ENCODE data around the gene PDZD8.

Gene PDZD8

DNA sequence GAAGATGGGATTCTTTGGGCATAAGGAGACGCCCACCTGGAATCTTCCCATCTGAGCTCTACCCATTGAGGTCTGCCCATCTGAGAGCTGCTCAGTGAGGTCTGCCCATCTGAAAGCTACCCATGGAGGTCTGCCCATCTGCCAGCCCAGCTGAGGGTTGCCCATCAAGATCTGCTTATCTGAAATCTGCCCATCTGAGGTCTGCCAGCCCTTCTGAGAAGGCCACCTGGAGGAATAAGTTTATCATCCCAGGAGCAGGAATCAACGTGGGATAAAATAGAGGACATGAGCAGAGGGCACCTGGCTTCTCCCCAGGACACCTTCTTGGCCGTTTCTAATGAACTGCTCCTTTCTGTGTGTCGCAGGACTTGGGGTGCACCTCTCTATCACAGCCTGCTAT lies 35.3 kb upstream of the PDZD8 start:
- H2AFZ ChIP-seq (ENCODE audit: low read length): no peak overlapping the region
- no peak overlapping the region for H2BK12ac ChIP-seq (ENCODE audit: low read length)
- no peaks in the 10 kb centered on the region for H3K4me1 ChIP-seq (ENCODE audit: control insufficient read depth in 2 of 2, insufficient read depth in 1 of 2, low read depth in 1 of 2, low read length in 2 of 2)
- no peaks in the 10 kb centered on the region for H3K79me1 ChIP-seq (ENCODE audit: low read depth, low read length)
- H3K27ac ChIP-seq (replicated peaks; ENCODE audit: low read length): no peak overlapping the region
- no peak overlapping the region for H3K14ac ChIP-seq (ENCODE audit: low read length)
- no peak overlapping the region for H4K91ac ChIP-seq (ENCODE audit: low read depth, low read length, poor library complexity)
- DNase-seq (ENCODE audit: low spot score): no peak
- no peak overlapping the region for H3K4me2 ChIP-seq (ENCODE audit: insufficient read depth, low read length, poor library complexity, severe bottlenecking)
- WGBS, 2 donors (ENCODE audit: extremely low coverage in 2 of 2, insufficient read length in 2 of 2, insufficient replicate concordance in 1 of 2): no CpG with 5 or more reads among the region's 4 CpGs
- no peak overlapping the region for H2AK5ac ChIP-seq (ENCODE audit: low read depth, low read length)
- no peak overlapping the region for H2BK15ac ChIP-seq (ENCODE audit: low read length)
- H3K9ac ChIP-seq (ENCODE audit: low read depth, low read length, poor library complexity): no peak overlapping the region
- no peak overlapping the region for H3K4ac ChIP-seq (ENCODE audit: low read length)
- H4K8ac ChIP-seq (ENCODE audit: low read depth, low read length): no peak overlapping the region
- H3K4me3 ChIP-seq (ENCODE audit: low read length in 2 of 2): no peak overlapping the region
- no peaks in the 10 kb centered on the region for H3K9me3 ChIP-seq (replicated peaks in 1 of 2; ENCODE audit: control insufficient read depth in 2 of 2, insufficient read depth in 1 of 2, low read depth in 1 of 2, low read length in 2 of 2)
- H3K18ac ChIP-seq (ENCODE audit: low read length): no peak overlapping the region
- H2BK5ac ChIP-seq (ENCODE audit: low read length): no peak overlapping the region
- no peak overlapping the region for H3K23ac ChIP-seq (ENCODE audit: low read depth, low read length, poor library complexity)
- H2BK120ac ChIP-seq (ENCODE audit: low read depth, low read length): no peak overlapping the region
- H3K27me3 ChIP-seq (ENCODE audit: control insufficient read depth in 3 of 3, insufficient read depth in 3 of 3, low read depth in 1 of 3, low read length in 3 of 3): peaks cover 0 to 9% (median 0%) of the 10 kb centered on the region in 3 experiments
- no peaks in the 10 kb centered on the region for H3K36me3 ChIP-seq (replicated peaks in 1 of 2; ENCODE audit: control insufficient read depth in 2 of 2, insufficient read depth in 2 of 2, low read length in 2 of 2)

DNA sequence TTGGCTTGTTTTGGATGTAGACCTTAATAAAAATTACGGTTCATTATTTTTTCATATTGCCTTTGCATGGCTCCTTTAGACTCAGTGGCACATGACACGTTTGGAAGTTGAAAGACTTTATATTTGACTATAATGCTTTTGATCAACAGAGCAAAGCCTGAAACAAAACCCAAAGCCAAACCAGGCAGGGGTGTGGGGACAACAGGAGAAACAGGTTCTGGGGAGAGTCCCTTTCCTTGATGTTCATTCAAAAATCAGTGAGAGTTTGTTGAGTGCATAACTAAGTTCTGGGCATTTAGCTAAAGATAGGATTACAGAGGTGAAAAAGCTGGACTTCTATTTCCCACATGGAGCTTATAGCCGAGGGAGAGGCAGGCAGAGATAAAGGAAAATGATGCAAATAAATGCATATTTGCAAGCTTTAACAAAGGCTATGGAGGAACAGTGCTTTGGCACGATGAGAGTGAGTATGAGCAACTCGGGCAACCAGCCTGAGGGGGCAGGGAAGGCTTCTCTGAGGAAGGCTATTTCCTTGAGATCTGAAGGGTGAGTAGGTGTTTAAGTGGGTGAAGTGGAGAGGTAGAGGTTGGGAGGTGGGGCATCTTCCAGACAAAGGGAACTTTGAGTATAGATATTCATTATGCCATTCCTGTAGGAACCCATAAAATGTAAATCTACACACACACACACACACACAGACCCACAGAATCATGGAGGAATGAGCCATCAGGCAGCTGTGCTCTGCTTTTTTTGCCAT lies 34.5 kb upstream of the PDZD8 start:
- no peak for DNase-seq (ENCODE audit: low spot score)
- Histone ChIP-seq H3K27me3 (ENCODE audit: control insufficient read depth in 3 of 3, insufficient read depth in 3 of 3, low read depth in 1 of 3, low read length in 3 of 3) (peaks cover 0 to 7% (median 0%) of the 10 kb centered on the region in 3 experiments), H3K4me1 (ENCODE audit: control insufficient read depth in 2 of 2, insufficient read depth in 1 of 2, low read depth in 1 of 2, low read length in 2 of 2) (no peaks in the 10 kb centered on the region)

DNA sequence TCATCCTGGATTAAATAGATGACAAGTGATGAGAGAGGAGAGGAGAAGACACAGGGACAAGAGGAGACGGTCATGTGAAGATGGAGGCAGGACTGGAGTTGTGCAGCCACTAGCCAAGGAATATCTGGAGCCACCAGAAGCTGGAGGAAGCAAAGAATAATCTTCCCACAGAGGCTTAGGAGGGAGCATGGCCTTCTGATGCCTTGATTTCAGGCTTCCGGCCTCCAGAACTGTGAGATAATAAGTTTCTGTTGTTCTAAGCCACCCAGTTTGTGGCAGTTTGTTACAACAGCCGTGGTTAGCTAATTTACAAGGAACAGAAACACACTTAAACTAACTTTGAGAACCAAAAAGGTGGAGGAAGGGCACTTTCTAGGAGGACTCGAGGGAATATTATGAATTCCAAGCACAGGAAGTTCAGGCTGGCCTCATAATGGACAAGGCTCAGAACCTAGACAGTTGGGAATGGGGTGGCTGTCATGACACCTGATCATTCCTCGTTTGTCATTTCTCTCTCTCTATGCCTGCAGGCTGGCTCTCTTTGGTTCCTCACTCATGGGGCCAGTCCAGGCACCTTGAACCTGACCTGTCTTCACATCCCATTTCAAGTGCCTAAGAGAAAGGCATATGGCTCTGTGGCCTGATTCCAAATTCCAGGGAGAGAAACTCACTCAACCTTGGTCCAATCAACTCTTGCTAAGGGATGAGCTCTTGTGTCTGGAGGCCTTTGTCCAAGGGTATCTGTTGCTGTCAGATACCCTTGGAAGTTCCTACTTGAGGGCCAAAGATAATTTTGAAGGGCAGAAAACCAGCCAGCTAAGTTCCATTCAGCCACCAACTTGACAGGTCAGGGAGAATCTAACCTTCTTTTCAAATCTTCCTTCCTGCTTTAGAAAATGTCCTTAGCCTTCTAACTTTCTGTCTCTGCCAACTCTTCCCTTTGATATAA lies 33.5 kb upstream of the PDZD8 start:
- H3K4me2 ChIP-seq (ENCODE audit: insufficient read depth, low read length, poor library complexity, severe bottlenecking): no peak overlapping the region
- H2BK120ac ChIP-seq (ENCODE audit: low read depth, low read length): no peak overlapping the region
- no CpG with 5 or more reads among the region's 5 CpGs for WGBS, 2 donors (ENCODE audit: extremely low coverage in 2 of 2, insufficient read length in 2 of 2, insufficient replicate concordance in 1 of 2)
- H3K9me3 ChIP-seq (replicated peaks in 1 of 2; ENCODE audit: control insufficient read depth in 2 of 2, insufficient read depth in 1 of 2, low read depth in 1 of 2, low read length in 2 of 2): no peaks in the 10 kb centered on the region
- no peak overlapping the region for H4K91ac ChIP-seq (ENCODE audit: low read depth, low read length, poor library complexity)
- H3K18ac ChIP-seq (ENCODE audit: low read length): no peak overlapping the region
- H4K8ac ChIP-seq (ENCODE audit: low read depth, low read length): no peak overlapping the region
- no peaks in the 10 kb centered on the region for H3K79me1 ChIP-seq (ENCODE audit: low read depth, low read length)
- H3K36me3 ChIP-seq (replicated peaks in 1 of 2; ENCODE audit: control insufficient read depth in 2 of 2, insufficient read depth in 2 of 2, low read length in 2 of 2): no peaks in the 10 kb centered on the region
- no peak overlapping the region for H3K27ac ChIP-seq (replicated peaks; ENCODE audit: low read length)
- DNase-seq (ENCODE audit: low spot score): no peak
- H3K4me3 ChIP-seq (ENCODE audit: low read length in 2 of 2): no peak overlapping the region
- H3K23ac ChIP-seq (ENCODE audit: low read depth, low read length, poor library complexity): no peak overlapping the region
- H3K9ac ChIP-seq (ENCODE audit: low read depth, low read length, poor library complexity): no peak overlapping the region
- no peak overlapping the region for H2BK15ac ChIP-seq (ENCODE audit: low read length)
- no peak overlapping the region for H3K4ac ChIP-seq (ENCODE audit: low read length)
- H2AFZ ChIP-seq (ENCODE audit: low read length): no peak overlapping the region
- no peak overlapping the region for H2BK12ac ChIP-seq (ENCODE audit: low read length)
- peaks cover 0 to 7% (median 0%) of the 10 kb centered on the region in 3 experiments for H3K27me3 ChIP-seq (ENCODE audit: control insufficient read depth in 3 of 3, insufficient read depth in 3 of 3, low read depth in 1 of 3, low read length in 3 of 3)
- no peak overlapping the region for H3K14ac ChIP-seq (ENCODE audit: low read length)
- H2AK5ac ChIP-seq (ENCODE audit: low read depth, low read length): no peak overlapping the region
- no peak overlapping the region for H2BK5ac ChIP-seq (ENCODE audit: low read length)
- no peaks in the 10 kb centered on the region for H3K4me1 ChIP-seq (ENCODE audit: control insufficient read depth in 2 of 2, insufficient read depth in 1 of 2, low read depth in 1 of 2, low read length in 2 of 2)

More for the DNA sequence above, 34.5 kb upstream of the PDZD8 start:
- H2BK12ac ChIP-seq (ENCODE audit: low read length): no peak overlapping the region
- no peak overlapping the region for H2AFZ ChIP-seq (ENCODE audit: low read length)
- H3K27ac ChIP-seq (replicated peaks; ENCODE audit: low read length): no peak overlapping the region
- H3K36me3 ChIP-seq (replicated peaks in 1 of 2; ENCODE audit: control insufficient read depth in 2 of 2, insufficient read depth in 2 of 2, low read length in 2 of 2): no peaks in the 10 kb centered on the region
- no peak overlapping the region for H3K4ac ChIP-seq (ENCODE audit: low read length)
- H2BK120ac ChIP-seq (ENCODE audit: low read depth, low read length): no peak overlapping the region
- H3K18ac ChIP-seq (ENCODE audit: low read length): no peak overlapping the region
- no peaks in the 10 kb centered on the region for H3K79me1 ChIP-seq (ENCODE audit: low read depth, low read length)
- no peak overlapping the region for H3K23ac ChIP-seq (ENCODE audit: low read depth, low read length, poor library complexity)
- H4K8ac ChIP-seq (ENCODE audit: low read depth, low read length): no peak overlapping the region
- no peak overlapping the region for H3K4me2 ChIP-seq (ENCODE audit: insufficient read depth, low read length, poor library complexity, severe bottlenecking)
- WGBS, 2 donors (ENCODE audit: extremely low coverage in 2 of 2, insufficient read length in 2 of 2, insufficient replicate concordance in 1 of 2): no CpG with 5 or more reads among the region's 5 CpGs
- no peaks in the 10 kb centered on the region for H3K9me3 ChIP-seq (replicated peaks in 1 of 2; ENCODE audit: control insufficient read depth in 2 of 2, insufficient read depth in 1 of 2, low read depth in 1 of 2, low read length in 2 of 2)
- H2AK5ac ChIP-seq (ENCODE audit: low read depth, low read length): no peak overlapping the region
- no peak overlapping the region for H4K91ac ChIP-seq (ENCODE audit: low read depth, low read length, poor library complexity)
- no peak overlapping the region for H2BK5ac ChIP-seq (ENCODE audit: low read length)
- no peak overlapping the region for H3K4me3 ChIP-seq (ENCODE audit: low read length in 2 of 2)
- no peak overlapping the region for H3K9ac ChIP-seq (ENCODE audit: low read depth, low read length, poor library complexity)
- H2BK15ac ChIP-seq (ENCODE audit: low read length): no peak overlapping the region
- no peak overlapping the region for H3K14ac ChIP-seq (ENCODE audit: low read length)

DNA sequence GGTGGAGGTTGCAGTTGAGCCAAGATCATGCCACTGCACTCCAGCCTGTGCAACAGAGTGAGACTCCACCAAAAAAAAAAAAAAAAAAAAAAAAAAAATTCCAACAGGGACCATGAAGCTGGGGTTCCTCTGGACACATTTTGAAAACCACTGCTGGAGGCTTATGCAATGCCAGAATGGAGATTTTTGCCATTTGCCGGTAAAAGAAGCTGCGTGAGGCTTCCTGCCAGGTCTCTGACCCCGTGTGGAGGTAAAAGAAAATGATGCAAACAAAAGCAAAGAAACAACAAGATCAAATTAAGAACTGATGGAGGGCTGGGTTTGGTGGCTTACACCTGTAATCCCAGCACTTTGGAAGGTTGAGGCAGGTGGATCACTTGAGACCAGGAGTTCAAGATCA lies 30.5 kb upstream of the PDZD8 start:
- Histone ChIP-seq H2AK5ac (ENCODE audit: low read depth, low read length) (no peak overlapping the region), H2BK15ac (ENCODE audit: low read length) (no peak overlapping the region), H3K4me3 (ENCODE audit: low read length in 2 of 2) (no peak overlapping the region)

More for the DNA sequence above, 30.5 kb upstream of the PDZD8 start:
- Histone ChIP-seq H4K91ac (ENCODE audit: low read depth, low read length, poor library complexity) (no peak overlapping the region), H3K9ac (ENCODE audit: low read depth, low read length, poor library complexity) (no peak overlapping the region), H2BK12ac (ENCODE audit: low read length) (no peak overlapping the region), H3K27ac (replicated peaks; ENCODE audit: low read length) (no peak overlapping the region), H2AFZ (ENCODE audit: low read length) (no peak overlapping the region), H3K36me3 (replicated peaks in 1 of 2; ENCODE audit: control insufficient read depth in 2 of 2, insufficient read depth in 2 of 2, low read length in 2 of 2) (no peaks in the 10 kb centered on the region), H3K18ac (ENCODE audit: low read length) (no peak overlapping the region), H2BK120ac (ENCODE audit: low read depth, low read length) (no peak overlapping the region), H3K23ac (ENCODE audit: low read depth, low read length, poor library complexity) (no peak overlapping the region), H2BK5ac (ENCODE audit: low read length) (no peak overlapping the region), H3K14ac (ENCODE audit: low read length) (no peak overlapping the region), H3K9me3 (replicated peaks in 1 of 2; ENCODE audit: control insufficient read depth in 2 of 2, insufficient read depth in 1 of 2, low read depth in 1 of 2, low read length in 2 of 2) (no peaks in the 10 kb centered on the region), H3K4ac (ENCODE audit: low read length) (no peak overlapping the region), H4K8ac (ENCODE audit: low read depth, low read length) (no peak overlapping the region), H3K79me1 (ENCODE audit: low read depth, low read length) (no peaks in the 10 kb centered on the region), H3K27me3 (ENCODE audit: control insufficient read depth in 3 of 3, insufficient read depth in 3 of 3, low read depth in 1 of 3, low read length in 3 of 3) (no peaks in the 10 kb centered on the region), H3K4me2 (ENCODE audit: insufficient read depth, low read length, poor library complexity, severe bottlenecking) (no peak overlapping the region), H3K4me1 (ENCODE audit: control insufficient read depth in 2 of 2, insufficient read depth in 1 of 2, low read depth in 1 of 2, low read length in 2 of 2) (no peaks in the 10 kb centered on the region)
- no CpG with 5 or more reads among the region's 3 CpGs for WGBS, 2 donors (ENCODE audit: extremely low coverage in 2 of 2, insufficient read length in 2 of 2, insufficient replicate concordance in 1 of 2)
- DNase-seq (ENCODE audit: low spot score): no peak
